Activated T-cell treated with anti-CD3 and anti-CD28 coated beads, Interleukin-2, amount 50 U/mL, for 24 hours (primary cell): ENCODE measurements around the gene PXN.
"Not testable (repeated sequence)": the region's sequence is repeated elsewhere in the genome, so short reads cannot be mapped to it uniquely, and the experiment has no call there.

Experiments used
- DNase-seq: peaks from one replicate; pipeline ENCODE4 v3.0.0-alpha.2; 2020
- H3K27ac Mint-ChIP-seq: 2 replicates; pipeline ENCODE4 v1.8.0; 2020; ENCODE audit warnings: mild to moderate bottlenecking, mixed read lengths
- H3K27me3 Mint-ChIP-seq: 2 replicates; pipeline ENCODE4 v1.8.0; 2020; ENCODE audit warnings: mixed read lengths
- H3K36me3 Mint-ChIP-seq: 2 replicates; pipeline ENCODE4 v1.8.0; 2020; ENCODE audit warnings: low read depth, mixed read lengths
- H3K4me1 Mint-ChIP-seq: 2 replicates; pipeline ENCODE4 v1.8.0; 2020; ENCODE audit warnings: low read depth, mixed read lengths
- H3K4me3 Mint-ChIP-seq: 2 replicates; pipeline ENCODE4 v1.8.0; 2020; ENCODE audit warnings: mild to moderate bottlenecking, moderate library complexity, mixed read lengths
- H3K9me3 Mint-ChIP-seq: 2 replicates; pipeline ENCODE4 v1.8.0; 2020; ENCODE audit warnings: mixed read lengths

PXN gene

DNA sequence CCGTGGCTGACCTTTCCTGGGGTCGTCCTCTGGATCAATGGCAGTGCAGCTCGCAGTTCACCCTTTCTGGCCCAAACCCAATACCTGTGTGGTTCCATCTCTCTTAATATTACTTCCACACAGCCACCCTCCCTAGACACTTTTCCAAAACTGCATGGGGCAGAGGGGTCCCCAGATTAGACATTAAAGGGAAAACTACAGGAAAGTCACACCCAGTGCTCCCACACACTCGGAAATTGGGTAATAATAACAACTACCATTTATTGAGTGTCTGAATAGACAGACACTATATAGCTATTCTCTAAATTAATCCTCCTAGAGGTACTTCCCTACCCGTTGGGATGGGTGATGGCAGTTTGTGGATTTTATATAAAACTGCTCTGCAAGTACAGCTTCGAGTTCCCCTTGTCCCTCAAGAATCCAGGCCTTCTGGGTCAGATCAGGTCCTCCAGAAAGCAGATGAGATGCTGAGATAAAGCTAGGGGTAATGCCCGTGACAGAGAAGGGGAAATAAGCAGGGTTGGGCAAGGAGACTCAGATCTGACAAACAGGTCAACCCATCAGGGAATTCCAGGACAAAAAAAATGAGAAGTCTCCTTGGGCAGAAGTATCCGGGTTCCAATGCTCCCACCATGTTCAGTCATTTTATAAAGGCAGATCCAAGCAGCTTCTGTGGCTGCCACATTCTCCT lies 795 bp upstream of the PXN start:
- Mint-ChIP-seq H3K27ac (peak overlapping the region; percentile 87), H3K9me3 (no peaks in the 10 kb centered on the region), H3K4me3 (peak overlapping the region; percentile 79), H3K36me3 (peaks cover 7% of the 10 kb centered on the region), H3K27me3 (no peaks in the 10 kb centered on the region), H3K4me1 (peaks cover 39% of the 10 kb centered on the region)
- DNase-seq, result no peak

DNA sequence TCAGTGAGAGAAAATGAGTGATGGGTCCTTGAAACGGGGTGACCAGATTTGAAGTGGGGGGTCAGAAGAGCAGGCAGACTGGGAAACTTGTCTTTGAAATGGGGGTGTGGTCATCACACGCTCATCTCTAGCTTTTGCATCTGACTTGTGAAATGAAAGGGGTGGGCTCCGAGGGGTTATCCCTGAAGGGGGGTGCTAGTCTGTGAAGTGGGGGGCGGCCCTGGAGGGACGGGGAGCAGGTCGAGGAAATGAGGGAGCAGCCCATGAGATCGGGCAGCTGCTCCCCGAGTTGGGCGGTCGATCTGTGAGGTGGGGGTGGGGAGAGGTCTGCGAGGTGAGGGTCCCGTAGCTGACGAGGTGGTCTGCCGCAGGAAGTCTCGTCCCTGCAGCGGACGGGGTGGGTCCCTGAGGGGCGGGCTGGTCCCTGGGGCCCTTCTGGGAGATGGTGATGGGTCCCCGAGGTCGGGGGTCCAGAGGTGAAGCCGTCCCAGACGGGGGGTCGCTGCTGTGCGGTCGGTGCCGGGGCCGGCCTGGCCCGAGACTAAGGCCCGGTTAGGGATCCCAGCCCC lies 542 bp downstream of the PXN start:
- no peak for DNase-seq
- H3K27ac Mint-ChIP-seq, result peak overlapping the region; percentile 94
- no peaks in the 10 kb centered on the region for H3K27me3 Mint-ChIP-seq
- H3K36me3 Mint-ChIP-seq, result peaks cover 11% of the 10 kb centered on the region
- H3K9me3 Mint-ChIP-seq, result no peaks in the 10 kb centered on the region
- peak overlapping the region; percentile 88 for H3K4me3 Mint-ChIP-seq
- peaks cover 52% of the 10 kb centered on the region for H3K4me1 Mint-ChIP-seq

DNA sequence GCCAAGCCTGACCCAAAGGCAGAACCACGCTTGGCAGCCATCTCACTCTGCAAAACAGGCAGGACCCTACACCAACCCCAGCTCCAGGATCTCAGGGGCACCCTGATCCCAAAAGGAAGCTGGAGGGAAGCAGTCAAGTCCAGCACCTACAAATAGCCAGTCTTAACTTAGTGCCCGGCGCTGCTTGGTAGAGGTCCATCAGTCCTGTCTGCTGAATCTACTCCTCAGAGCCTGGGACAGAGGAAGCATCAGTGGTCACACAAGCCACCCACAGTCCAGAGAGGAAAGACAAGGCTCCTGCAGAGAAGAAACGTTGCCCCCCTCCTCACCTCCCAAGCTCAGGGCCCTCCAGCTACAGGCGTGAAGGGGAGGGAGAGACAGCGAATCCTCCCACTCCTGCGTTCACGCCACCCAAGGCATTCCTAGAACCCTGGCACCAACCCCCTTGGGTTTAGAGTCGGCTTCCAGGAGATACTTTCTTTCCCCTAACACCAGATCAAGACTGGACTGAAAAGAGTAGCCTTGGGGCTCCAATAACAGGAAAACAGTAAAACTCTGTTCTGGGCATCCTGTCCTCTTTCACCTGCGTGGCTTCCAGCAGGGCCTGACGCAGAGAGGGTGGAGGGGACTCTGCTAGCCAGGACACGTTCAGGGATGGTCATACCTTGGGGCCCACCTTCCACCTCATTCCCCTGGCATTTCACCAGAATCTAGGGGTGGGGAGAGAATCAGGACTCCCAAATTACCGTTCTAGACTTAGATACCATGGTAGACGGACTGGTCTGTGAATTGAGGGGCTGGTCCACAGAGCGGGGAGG lies 1.2 kb downstream of the PXN start:
- Mint-ChIP-seq H3K9me3 (no peaks in the 10 kb centered on the region), H3K4me1 (peaks cover 59% of the 10 kb centered on the region), H3K36me3 (peaks cover 16% of the 10 kb centered on the region), H3K27ac (peak overlapping the region; percentile 94), H3K27me3 (no peaks in the 10 kb centered on the region), H3K4me3 (peak overlapping the region; percentile 88)
- DNase-seq, result no peak

DNA sequence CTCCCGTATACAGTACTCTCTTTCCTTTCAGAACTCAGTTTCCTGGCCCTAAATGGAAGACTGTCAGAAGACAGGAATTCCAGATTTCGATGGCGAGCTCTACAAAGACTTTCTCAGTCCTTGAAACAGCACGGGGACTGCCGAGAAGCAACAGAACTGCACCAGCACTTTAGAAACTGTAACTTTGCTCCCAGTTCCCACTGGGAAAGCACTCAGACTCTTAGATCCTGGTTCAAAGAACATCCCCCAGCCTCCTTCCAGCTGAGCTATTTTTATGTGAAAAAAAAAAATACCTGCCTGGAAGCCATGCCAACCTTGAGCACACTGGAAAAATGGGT lies 1.8 kb downstream of the PXN start:
- Mint-ChIP-seq H3K27ac (peak overlapping the region; percentile 94), H3K4me3 (peak overlapping the region; percentile 88), H3K36me3 (peaks cover 16% of the 10 kb centered on the region), H3K27me3 (no peaks in the 10 kb centered on the region), H3K4me1 (peaks cover 60% of the 10 kb centered on the region), H3K9me3 (no peaks in the 10 kb centered on the region)
- no peak for DNase-seq

DNA sequence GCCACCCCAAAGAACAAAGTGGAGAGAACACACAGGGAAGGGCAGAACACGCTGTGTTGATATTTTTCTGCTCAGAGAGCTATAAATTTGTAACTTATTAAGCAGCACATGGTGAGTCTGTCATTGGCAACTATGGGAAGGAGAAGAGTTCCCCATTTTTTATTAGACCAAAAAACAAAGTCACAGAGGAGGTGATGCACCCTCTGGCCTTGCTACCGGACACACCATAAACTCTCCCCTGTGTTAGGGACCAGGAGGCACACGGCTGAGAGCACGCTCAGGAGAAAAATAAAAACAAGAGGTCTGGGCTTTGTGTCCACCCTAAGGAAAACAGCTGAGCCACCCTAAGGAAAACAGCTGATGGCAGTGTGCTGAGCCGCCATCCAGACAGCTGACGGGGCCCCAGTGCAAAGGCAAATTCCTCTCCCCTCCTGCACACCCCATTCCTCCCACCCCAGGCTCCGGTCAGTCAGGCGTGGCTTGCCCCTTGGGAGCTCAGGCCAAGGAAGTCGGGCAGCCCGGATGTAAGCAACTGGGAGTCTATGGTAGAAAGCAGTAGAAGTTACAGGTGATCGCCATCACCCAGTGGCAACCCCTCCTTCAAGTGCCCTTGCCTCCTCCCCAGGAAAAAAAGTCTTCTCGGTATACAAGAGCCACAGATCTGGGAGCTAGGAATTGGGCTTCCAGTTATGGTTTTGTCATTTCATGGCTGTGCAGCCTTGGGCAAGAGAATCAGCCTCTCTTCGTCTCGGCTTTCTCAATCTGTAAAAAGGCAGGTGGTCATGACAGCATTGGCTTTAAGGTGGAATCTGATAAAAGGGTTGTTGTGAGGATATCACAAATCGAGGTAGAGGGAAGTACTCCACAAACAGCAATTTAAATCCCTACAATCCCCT lies 2.4 kb downstream of the PXN start:
- Mint-ChIP-seq H3K4me1 (peaks cover 66% of the 10 kb centered on the region), H3K27me3 (no peaks in the 10 kb centered on the region), H3K36me3 (peaks cover 18% of the 10 kb centered on the region), H3K4me3 (peak overlapping the region; percentile 88), H3K27ac (peak overlapping the region; percentile 94), H3K9me3 (no peaks in the 10 kb centered on the region)
- DNase-seq, result no peak

DNA sequence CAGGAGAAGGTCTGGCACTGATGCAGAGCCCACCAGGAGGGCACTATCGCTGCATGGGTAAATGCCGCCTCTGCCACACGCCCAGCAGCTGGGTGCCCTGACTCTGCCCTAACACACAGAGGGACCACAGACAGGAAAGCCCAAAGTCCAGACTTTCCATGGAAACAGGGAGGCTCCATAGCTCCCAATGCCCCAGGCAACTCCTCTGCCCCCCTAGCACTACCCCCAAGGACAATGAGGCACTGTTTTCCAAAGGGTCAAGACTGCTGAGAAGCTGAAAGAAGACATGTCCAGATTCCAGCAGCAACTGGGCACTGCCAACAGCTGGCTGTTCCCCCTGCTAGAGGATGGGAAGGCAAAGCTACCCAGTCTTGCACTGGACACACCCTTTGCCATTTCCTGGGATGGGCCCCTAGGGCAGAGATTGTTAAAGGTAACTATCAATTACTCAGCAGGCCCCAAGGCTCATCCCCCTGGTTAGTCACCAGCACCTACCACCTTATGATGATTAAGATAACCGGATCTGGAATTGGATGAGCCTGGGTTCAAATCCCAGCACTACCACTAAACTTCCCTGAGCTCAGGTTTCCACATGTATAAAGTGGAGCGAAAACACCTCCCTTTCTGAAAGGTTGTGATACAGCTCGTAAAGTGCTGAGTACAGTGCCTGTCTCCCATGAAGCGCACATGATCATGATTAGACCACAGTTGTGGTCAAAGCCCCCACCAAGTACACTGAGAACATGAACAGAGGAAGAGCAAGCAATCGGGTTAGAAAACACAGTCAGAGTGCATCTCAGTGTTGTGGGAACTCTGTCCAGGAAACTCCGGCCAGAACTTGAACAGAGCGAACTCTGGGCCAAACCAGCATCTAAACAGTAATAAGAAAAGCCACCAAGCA lies 3.3 kb downstream of the PXN start:
- peaks cover 18% of the 10 kb centered on the region for H3K36me3 Mint-ChIP-seq
- peak overlapping the region; percentile 88 for H3K4me3 Mint-ChIP-seq

DNA sequence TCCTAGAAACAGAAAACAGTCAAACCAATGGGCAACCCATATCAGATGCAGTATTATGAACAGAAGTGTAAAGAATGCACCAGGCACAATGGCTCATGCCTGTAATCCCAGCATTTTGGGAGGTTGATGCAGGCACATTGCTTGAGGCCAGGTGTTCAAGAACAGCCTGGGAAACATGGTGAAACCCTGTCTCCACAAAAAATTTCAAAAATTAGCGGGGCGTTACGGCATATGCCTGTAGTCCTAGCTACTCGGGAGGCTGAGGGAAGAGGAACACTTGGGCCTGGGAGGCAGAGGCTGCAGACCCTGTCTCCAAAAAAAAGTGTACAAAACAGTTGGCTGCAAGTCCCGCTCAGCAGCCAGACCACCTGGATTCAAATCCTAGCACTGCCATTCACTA lies 4.9 kb downstream of the PXN start:
- H3K4me3 Mint-ChIP-seq, result no peak overlapping the region
- H3K27ac Mint-ChIP-seq, result peak overlapping the region; percentile 82
- H3K9me3 Mint-ChIP-seq, result no peaks in the 10 kb centered on the region
- H3K36me3 Mint-ChIP-seq, result peaks cover 24% of the 10 kb centered on the region
- H3K4me1 Mint-ChIP-seq, result peaks cover 83% of the 10 kb centered on the region
- no peak for DNase-seq
- H3K27me3 Mint-ChIP-seq, result no peaks in the 10 kb centered on the region

More for the DNA sequence above, 3.3 kb downstream of the PXN start:
- Mint-ChIP-seq H3K4me1 (peaks cover 75% of the 10 kb centered on the region), H3K27me3 (no peaks in the 10 kb centered on the region), H3K9me3 (no peaks in the 10 kb centered on the region), H3K27ac (peak overlapping the region; percentile 83)
- DNase-seq, result no peak

DNA sequence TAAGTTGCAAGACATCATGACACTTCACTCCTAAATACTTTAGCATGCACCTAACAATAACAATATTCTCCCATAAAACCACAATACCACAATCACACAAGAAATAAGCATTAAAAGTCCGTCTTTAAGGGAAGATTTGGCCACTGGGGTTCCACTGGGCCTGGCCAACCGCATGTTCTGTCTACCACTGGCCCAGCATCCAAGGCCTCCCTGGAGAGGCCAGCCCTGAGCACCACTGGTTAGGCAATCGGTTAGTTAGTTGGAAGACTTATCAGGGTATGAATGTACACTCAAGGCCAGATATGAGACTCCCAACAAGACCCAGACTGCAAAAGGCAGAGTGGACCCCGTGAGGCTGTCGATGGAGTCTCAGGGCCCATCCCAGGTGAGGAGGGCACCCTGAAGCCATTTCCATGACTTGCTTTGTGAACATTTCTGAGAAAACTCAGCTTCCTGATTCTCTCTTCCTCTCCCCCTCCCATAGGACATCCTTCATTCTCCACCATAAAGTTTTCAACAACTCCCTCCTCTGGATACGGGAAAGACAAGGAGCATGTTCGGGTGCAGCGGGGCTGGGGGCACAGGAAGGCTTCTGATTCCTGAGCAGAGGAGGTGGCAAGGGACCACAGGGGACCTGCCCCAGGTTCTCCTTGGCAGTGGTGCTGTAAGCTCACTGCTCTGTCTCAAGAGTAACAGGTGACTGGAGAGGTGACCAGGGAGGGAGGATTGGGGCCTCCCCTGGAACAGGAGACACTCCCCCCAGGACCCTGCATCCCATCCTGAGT lies 5.9 kb downstream of the PXN start:
- no peaks in the 10 kb centered on the region for H3K9me3 Mint-ChIP-seq
- H3K27ac Mint-ChIP-seq, result peak overlapping the region; percentile 82
- no peak for DNase-seq
- no peak overlapping the region for H3K4me3 Mint-ChIP-seq
- H3K4me1 Mint-ChIP-seq, result peaks cover 86% of the 10 kb centered on the region
- no peaks in the 10 kb centered on the region for H3K27me3 Mint-ChIP-seq
- H3K36me3 Mint-ChIP-seq, result peaks cover 27% of the 10 kb centered on the region

DNA sequence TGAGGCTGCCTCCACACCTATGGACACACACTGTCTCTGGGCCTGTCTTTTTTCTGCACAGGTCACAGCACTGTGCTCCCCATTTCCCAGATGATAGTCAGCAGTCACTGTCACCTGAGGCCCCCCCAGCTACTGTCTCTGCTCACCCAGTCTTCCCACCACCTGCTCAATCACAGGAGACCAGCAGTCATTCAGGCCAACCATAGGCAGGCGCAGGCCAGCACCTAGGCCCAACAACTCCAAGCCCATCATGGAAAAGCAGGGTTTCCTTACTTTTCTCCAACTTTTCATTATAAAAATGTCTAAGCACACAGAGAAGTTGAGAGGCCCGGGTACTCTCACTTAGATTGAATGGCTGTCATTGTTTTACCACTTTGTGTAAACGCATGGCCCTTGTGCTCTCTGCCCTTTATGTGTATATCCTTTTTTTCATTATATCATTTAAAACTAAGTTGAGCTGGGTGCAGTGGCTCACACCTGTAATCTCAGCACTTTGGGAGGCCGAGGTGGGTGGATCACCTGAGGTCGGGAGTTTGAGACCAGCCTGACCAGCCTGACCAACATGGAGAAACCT lies 7.1 kb downstream of the PXN start:
- no peak for DNase-seq
- Mint-ChIP-seq H3K9me3 (no peaks in the 10 kb centered on the region), H3K27me3 (no peaks in the 10 kb centered on the region), H3K27ac (peak overlapping the region; percentile 86), H3K4me1 (peaks cover 83% of the 10 kb centered on the region), H3K4me3 (no peak overlapping the region), H3K36me3 (peaks cover 24% of the 10 kb centered on the region)

DNA sequence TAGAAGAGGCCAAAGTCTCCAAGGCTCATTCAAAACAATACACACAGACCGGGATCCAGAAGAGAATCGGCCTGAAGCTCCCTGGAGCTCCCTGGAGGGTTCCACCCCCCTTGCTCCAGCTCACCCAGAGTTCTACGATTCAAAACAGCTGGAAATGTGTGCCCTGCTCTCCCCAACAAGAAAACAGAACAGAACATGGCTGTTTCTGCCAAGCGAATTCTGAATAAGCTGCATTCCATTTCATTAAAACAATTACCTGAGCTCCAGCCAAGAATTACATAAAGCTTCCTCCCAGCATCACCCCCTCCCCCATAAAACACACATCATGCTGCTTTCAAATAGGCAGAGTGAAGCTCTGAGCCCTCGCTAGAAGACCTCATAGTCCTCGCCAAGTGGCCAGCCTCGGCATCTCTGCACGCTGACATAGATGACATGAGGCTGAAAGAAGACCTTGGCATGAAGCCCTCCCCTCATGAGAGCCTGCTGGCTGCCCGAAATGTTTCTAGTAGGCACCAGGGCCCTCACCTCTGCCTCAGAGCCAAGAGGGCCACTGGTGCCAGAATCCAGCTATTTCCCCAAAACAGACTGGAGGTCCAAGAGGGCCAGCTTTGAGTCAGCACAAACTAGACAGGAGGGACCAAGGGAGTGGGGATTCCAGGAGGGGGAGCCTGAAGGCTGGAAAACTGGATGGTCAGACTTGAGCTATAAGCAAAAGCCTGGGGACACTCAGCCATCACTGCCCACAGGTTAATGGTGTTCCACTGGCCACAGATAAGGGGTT lies 8.3 kb downstream of the PXN start:
- H3K27me3 Mint-ChIP-seq, result no peaks in the 10 kb centered on the region
- peaks cover 24% of the 10 kb centered on the region for H3K36me3 Mint-ChIP-seq
- H3K4me1 Mint-ChIP-seq, result peaks cover 83% of the 10 kb centered on the region
- no peak overlapping the region for H3K4me3 Mint-ChIP-seq
- peak overlapping the region; percentile 86 for H3K27ac Mint-ChIP-seq
- no peaks in the 10 kb centered on the region for H3K9me3 Mint-ChIP-seq
- DNase-seq, result no peak

DNA sequence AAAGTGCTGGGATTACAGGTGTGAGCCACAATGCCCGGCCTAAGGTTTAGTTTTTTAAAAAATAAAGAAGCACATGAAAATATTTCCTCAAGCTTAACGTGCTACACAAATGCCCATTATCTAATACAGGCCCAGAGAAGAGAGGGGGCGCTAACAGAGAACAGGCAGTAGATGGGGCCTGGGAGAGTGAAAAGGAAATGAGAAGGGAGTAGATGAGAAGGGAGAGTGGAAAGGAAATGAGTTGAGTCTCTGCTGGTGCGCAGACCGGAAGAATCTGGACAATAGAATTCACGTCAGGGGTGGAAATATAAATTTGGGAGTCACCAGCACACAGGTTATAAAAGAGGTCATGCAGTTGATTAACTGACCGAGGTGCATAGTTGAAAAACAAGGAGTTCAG lies 10.7 kb downstream of the PXN start:
- H3K4me3 Mint-ChIP-seq, result no peak overlapping the region
- peaks cover 82% of the 10 kb centered on the region for H3K4me1 Mint-ChIP-seq
- no peaks in the 10 kb centered on the region for H3K27me3 Mint-ChIP-seq
- H3K36me3 Mint-ChIP-seq, result peaks cover 20% of the 10 kb centered on the region
- H3K27ac Mint-ChIP-seq, result peak overlapping the region; percentile 56
- H3K9me3 Mint-ChIP-seq, result no peaks in the 10 kb centered on the region
- DNase-seq, result no peak

DNA sequence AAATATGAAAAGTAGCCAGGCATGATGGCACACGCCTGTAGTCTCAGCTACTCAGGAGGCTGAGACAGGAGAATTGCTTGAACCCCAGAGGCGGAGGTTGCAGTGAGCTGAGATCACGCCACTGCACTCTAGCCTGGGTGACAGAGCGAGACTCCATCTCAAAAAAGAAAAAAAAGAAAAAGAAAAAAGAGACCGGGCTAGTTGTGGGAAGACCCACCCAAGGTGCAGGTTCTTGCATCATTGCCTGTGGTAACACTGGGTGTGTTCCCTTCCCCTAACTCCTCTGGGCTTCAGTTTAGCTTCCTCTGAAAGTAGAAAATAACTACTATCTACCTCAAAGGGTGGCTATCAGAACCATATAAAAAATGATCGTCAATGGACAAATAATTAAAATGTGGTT lies 12.2 kb downstream of the PXN start:
- peaks cover 85% of the 10 kb centered on the region for H3K4me1 Mint-ChIP-seq
- peak overlapping the region; percentile 48 for H3K4me3 Mint-ChIP-seq
- H3K27ac Mint-ChIP-seq, result peak overlapping the region; percentile 87
- peaks cover 17% of the 10 kb centered on the region for H3K36me3 Mint-ChIP-seq
- not testable (repeated sequence) for DNase-seq, H3K27me3 Mint-ChIP-seq, H3K9me3 Mint-ChIP-seq
